HCT116 (cell line): ENCODE measurements around the gene ARMC2. TPM values are rescaled to one million over a fixed set of nuclear protein-coding genes. Genes with fewer than 3 reads are reported as not detected.
A peak's percentile ranks its signal among the peaks of the same experiment; 100 is the strongest.

Source experiments
- ATAC-seq: fragments of 200-7000 bp; cut with Tn5 transposase; 2 replicates; pipeline ENCODE4 v1.9.1; 2020; ENCODE audit warnings: mild to moderate bottlenecking, moderate library complexity
- BruUV-seq: library from RNA; stranded (reverse); fragments of 400-500 nt; replicated peaks from 2 replicates; lab custom pipeline; 2021; lab: Mats Ljungman, UMichigan
- CTCF ChIA-PET: fragments of 300-600 bp; sonication (Branson Sonifier 250); formaldehyde crosslinking; loops from one replicate; lab custom pipeline; 2021; ENCODE audit warnings: antibody characterized with exemption; lab: Charles Lee
- POLR2A ChIA-PET: fragments of 300-600, 350-600 bp; sonication (Branson Sonifier 250); formaldehyde crosslinking; loops from one replicate; lab custom pipeline; 2021; ENCODE audit warnings: antibody characterized with exemption; lab: Charles Lee
- RAD21 ChIA-PET, 2 experiments: fragments of 300-600 bp; sonication (Branson Sonifier 250); formaldehyde crosslinking; loops; one replicate each; lab custom pipeline; 2023; ENCODE audit warnings: low total read pairs in 2 of 2; ENCODE audit not compliant: uncharacterized antibody in 2 of 2, unreplicated experiment in 2 of 2, low non-redundant PET in 1 of 2; lab: Charles Lee
- DNase-seq: peaks from one replicate; pipeline ENCODE4 v3.0.0-alpha.2; 2010; ENCODE audit warnings: low read depth, low spot score
- H2AFZ ChIP-seq: fragments of 200-600 bp; shearing (Covaris generic), sonication (generic); 2 replicates; pipeline ENCODE4 v1.6.1; 2017; ENCODE audit warnings: low read depth, mixed run types, mixed read lengths, antibody characterized with exemption, low read length; ENCODE audit not compliant: poor library complexity, severe bottlenecking
- H3K27ac ChIP-seq: 2 replicates; pipeline ENCODE4 v1.5.1; 2012; ENCODE audit warnings: low read depth, low read length
- H3K27me3 ChIP-seq: fragments of 200-600 bp; sonication (generic); 2 replicates; pipeline ENCODE4 v1.6.1; 2016; ENCODE audit warnings: mixed run types, low read length, mixed read lengths; ENCODE audit not compliant: insufficient read depth
- H3K36me3 ChIP-seq, 2 experiments: fragments of 200-500 bp in 1 of 2; fragments of 200-600 bp in 1 of 2; sonication (Bioruptor generic) in 1 of 2; sonication (generic) in 1 of 2; 2 replicates each; pipeline versions ENCODE4 v1.5.1 to v1.6.1; 2014 to 2016; ENCODE audit warnings: low read length in 2 of 2, inconsistent platforms in 1 of 2, mixed read lengths in 1 of 2, mixed run types in 1 of 2; ENCODE audit not compliant: insufficient read depth in 2 of 2, control insufficient read depth in 1 of 2
- H3K4me1 ChIP-seq, 2 experiments: fragments of 200-600 bp in 1 of 2; sonication (generic) in 1 of 2; 2 replicates each; pipeline versions ENCODE4 v1.5.1 to v1.6.1; 2012 to 2017; ENCODE audit warnings: low read length in 2 of 2, inconsistent platforms in 1 of 2, mild to moderate bottlenecking in 1 of 2, mixed read lengths in 1 of 2, mixed run types in 1 of 2, moderate library complexity in 1 of 2; ENCODE audit not compliant: insufficient read depth in 2 of 2, control insufficient read depth in 1 of 2
- H3K4me2 ChIP-seq: fragments of 200-600 bp; sonication (generic); 2 replicates; pipeline ENCODE4 v1.6.1; 2017; ENCODE audit warnings: mixed run types, low read length, mixed read lengths
- H3K4me3 ChIP-seq, 2 experiments: fragments of 200-600 bp in 1 of 2; sonication (generic) in 1 of 2; replicated peaks in 1 of 2; 2 replicates each; pipeline ENCODE4 v1.5.1; 2011 to 2016; ENCODE audit warnings: low read length in 2 of 2, control low read depth in 1 of 2, low read depth in 1 of 2, mild to moderate bottlenecking in 1 of 2, mixed read lengths in 1 of 2, mixed run types in 1 of 2
- H3K79me2 ChIP-seq: fragments of 200-600 bp; sonication (generic); 2 replicates; pipeline ENCODE4 v1.6.1; 2017; ENCODE audit warnings: mild to moderate bottlenecking, mixed run types, low read length, moderate library complexity, mixed read lengths; ENCODE audit not compliant: insufficient read depth
- H3K9ac ChIP-seq: fragments of 200-600 bp; sonication (generic); 2 replicates; pipeline ENCODE4 v1.6.1; 2016; ENCODE audit warnings: low read length, mixed read lengths
- H3K9me2 ChIP-seq: fragments of 200-600 bp; sonication (generic), shearing (Covaris generic); 2 replicates; pipeline ENCODE4 v1.6.1; 2017; ENCODE audit warnings: mixed run types, mild to moderate bottlenecking, moderate library complexity; ENCODE audit not compliant: insufficient read depth
- H3K9me3 ChIP-seq, 2 experiments: fragments of 200-500 bp in 1 of 2; fragments of 200-600 bp in 1 of 2; sonication (Bioruptor generic) in 1 of 2; sonication (generic) in 1 of 2; 2 replicates each; pipeline ENCODE4 v1.6.1; 2014 to 2017; ENCODE audit warnings: low read length in 2 of 2, mixed read lengths in 2 of 2, inconsistent platforms in 1 of 2, low read depth in 1 of 2, mild to moderate bottlenecking in 1 of 2, mixed run types in 1 of 2, moderate library complexity in 1 of 2; ENCODE audit not compliant: control insufficient read depth in 1 of 2, insufficient read depth in 1 of 2
- H4K20me1 ChIP-seq: fragments of 200-600 bp; sonication (generic), shearing (Covaris generic); 2 replicates; pipeline ENCODE4 v1.6.1; 2017; ENCODE audit warnings: mixed run types, mild to moderate bottlenecking, moderate library complexity; ENCODE audit not compliant: insufficient read depth
- EGR1 ChIP-seq: IDR thresholded peaks from 2 replicates; pipeline ENCODE4 v1.6.1; 2012; ENCODE audit warnings: low read depth
- ELF1 ChIP-seq: IDR thresholded peaks from 2 replicates; pipeline ENCODE4 v1.6.1; 2012; ENCODE audit warnings: low read depth, borderline replicate concordance
- EZH2 ChIP-seq: fragments of 200-600 bp; sonication (generic); IDR thresholded peaks from 2 replicates; pipeline ENCODE4 v1.6.1; 2017; ENCODE audit warnings: antibody characterized with exemption, mixed run types
- EZH2phosphoT487 ChIP-seq: fragments of 200-600 bp; IDR thresholded peaks from 2 replicates; pipeline ENCODE4 v1.6.1; 2018; ENCODE audit warnings: antibody characterized with exemption, borderline replicate concordance
- FOSL1 ChIP-seq: IDR thresholded peaks from 2 replicates; pipeline ENCODE4 v1.6.1; 2012; ENCODE audit warnings: low read depth
- JUND ChIP-seq: IDR thresholded peaks from 2 replicates; pipeline ENCODE4 v1.6.1; 2012
- POLR2A ChIP-seq: IDR thresholded peaks from 2 replicates; pipeline ENCODE4 v1.7.0; 2011; ENCODE audit warnings: borderline replicate concordance; ENCODE audit not compliant: insufficient read depth, insufficient read length; ENCODE audit errors: extremely low read depth
- POLR2AphosphoS5 ChIP-seq: IDR thresholded peaks from 2 replicates; pipeline ENCODE4 v1.6.1; 2011; ENCODE audit warnings: mild to moderate bottlenecking, low read depth, low read length, moderate library complexity
- RAD21 ChIP-seq: IDR thresholded peaks from 2 replicates; pipeline ENCODE4 v1.6.1; 2012; ENCODE audit warnings: low read depth, mild to moderate bottlenecking
- SIN3A ChIP-seq: IDR thresholded peaks from 2 replicates; pipeline ENCODE4 v1.6.1; 2012; ENCODE audit warnings: low read depth
- SP1 ChIP-seq: IDR thresholded peaks from 2 replicates; pipeline ENCODE4 v1.6.1; 2012; ENCODE audit warnings: low read depth
- SRF ChIP-seq: IDR thresholded peaks from 2 replicates; pipeline ENCODE4 v1.6.1; 2012; ENCODE audit warnings: low read depth
- YY1 ChIP-seq: IDR thresholded peaks from 2 replicates; pipeline ENCODE4 v1.6.1; 2011; ENCODE audit warnings: low read length, low read depth, moderate library complexity, mild to moderate bottlenecking; ENCODE audit not compliant: insufficient replicate concordance; ENCODE audit errors: extremely low read depth
- ZFX ChIP-seq: fragments of 450-650 bp; IDR thresholded peaks from 2 replicates; pipeline ENCODE4 v1.6.1; 2017
- ZNF274 ChIP-seq: fragments of 200-500 bp; sonication (Bioruptor generic); IDR thresholded peaks from 2 replicates; pipeline ENCODE4 v1.6.1; 2014; ENCODE audit warnings: mild to moderate bottlenecking, low read depth, low read length, inconsistent platforms
- intact Hi-C: fragments of 100-400 bp; cut with micrococcal nuclease; formaldehyde crosslinking; loops from 2 replicates; pipeline ENCODE4 v1.10.0; 2022
- total RNA-seq: library from RNA; stranded (reverse); gene quantifications from one replicate; pipeline ENCODE4 v1.2.1, GENCODE V29; 2021; ENCODE audit not compliant: unreplicated experiment
- TF ChIP-seq, protein P1 (sequence below): IDR thresholded peaks from 2 replicates; pipeline ENCODE4 v1.6.1; 2012
- TF ChIP-seq, protein P2 (sequence below), 3 experiments: fragments of 200-600 bp in 1 of 3; sonication (generic) in 1 of 3; IDR thresholded peaks in 2 of 3; conservative IDR thresholded peaks in 1 of 3; 2 replicates each; pipeline ENCODE4 v1.5.1; 2012 to 2017; ENCODE audit warnings: low read depth in 2 of 3, low read length in 2 of 3, antibody characterized with exemption in 1 of 3, borderline replicate concordance in 1 of 3, control low read depth in 1 of 3, mild to moderate bottlenecking in 1 of 3, mixed read lengths in 1 of 3, mixed run types in 1 of 3, moderate library complexity in 1 of 3; ENCODE audit not compliant: insufficient read depth in 1 of 3
- TF ChIP-seq, protein P3 (sequence below): IDR thresholded peaks from 2 replicates; pipeline ENCODE4 v1.6.1; 2012; ENCODE audit warnings: low read depth

ARMC2 gene
- total RNA-seq, 1 experiment from 2014 or later: 3.6 TPM

DNA sequence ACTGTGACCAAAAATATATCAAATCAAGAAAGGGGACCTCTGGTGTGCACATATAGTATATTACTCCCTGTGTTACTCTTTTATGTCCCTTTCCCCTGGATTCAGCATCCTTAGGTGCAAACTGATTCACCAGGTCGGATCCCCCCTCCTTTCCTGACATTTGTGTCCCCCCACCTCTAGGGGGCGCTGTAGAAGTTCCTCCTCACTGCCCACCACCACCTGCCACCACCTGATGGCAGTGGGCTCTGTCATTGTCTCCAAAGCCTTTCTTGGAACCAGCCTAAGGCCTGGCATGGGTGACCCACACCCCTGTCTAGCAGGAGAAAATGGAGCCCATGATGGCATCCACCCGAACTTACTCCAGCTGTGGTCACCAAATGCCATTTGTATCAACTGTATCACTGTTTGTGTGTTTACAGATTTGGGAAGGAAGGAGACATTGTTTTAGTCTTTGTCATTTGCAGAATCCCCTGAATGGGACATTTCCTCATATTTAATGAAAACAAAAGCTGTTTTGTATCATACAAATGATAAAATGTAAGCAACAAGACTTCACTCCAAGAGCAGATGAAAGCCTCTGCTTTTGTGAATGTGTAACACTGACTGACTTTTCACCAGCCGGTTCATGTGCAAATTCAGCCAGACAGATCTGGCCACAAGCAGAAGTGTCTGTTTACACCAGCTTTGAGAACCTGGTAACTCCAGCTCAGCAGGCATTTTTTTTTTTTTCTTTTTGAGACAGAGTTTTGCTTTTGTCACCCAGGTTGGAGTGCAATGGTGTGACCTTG, 66.2 kb downstream of the ARMC2 start (continued):
- TF ChIP-seq, protein P1, sequence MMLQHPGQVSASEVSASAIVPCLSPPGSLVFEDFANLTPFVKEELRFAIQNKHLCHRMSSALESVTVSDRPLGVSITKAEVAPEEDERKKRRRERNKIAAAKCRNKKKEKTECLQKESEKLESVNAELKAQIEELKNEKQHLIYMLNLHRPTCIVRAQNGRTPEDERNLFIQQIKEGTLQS: no peak
- TF ChIP-seq ZNF274: no peak
- TF ChIP-seq SP1: no peak
- no peak for TF ChIP-seq POLR2AphosphoS5
- TF ChIP-seq JUND: no peak
- TF ChIP-seq EGR1: no peak
- no peak for TF ChIP-seq ZFX
- no peak for TF ChIP-seq EZH2
- TF ChIP-seq POLR2A: no peak
- TF ChIP-seq YY1: peak; percentile 16
- TF ChIP-seq, protein P2, sequence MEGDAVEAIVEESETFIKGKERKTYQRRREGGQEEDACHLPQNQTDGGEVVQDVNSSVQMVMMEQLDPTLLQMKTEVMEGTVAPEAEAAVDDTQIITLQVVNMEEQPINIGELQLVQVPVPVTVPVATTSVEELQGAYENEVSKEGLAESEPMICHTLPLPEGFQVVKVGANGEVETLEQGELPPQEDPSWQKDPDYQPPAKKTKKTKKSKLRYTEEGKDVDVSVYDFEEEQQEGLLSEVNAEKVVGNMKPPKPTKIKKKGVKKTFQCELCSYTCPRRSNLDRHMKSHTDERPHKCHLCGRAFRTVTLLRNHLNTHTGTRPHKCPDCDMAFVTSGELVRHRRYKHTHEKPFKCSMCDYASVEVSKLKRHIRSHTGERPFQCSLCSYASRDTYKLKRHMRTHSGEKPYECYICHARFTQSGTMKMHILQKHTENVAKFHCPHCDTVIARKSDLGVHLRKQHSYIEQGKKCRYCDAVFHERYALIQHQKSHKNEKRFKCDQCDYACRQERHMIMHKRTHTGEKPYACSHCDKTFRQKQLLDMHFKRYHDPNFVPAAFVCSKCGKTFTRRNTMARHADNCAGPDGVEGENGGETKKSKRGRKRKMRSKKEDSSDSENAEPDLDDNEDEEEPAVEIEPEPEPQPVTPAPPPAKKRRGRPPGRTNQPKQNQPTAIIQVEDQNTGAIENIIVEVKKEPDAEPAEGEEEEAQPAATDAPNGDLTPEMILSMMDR (IDR thresholded peaks at IDR 0.05 in 2 of 3, conservative IDR thresholded peaks at IDR 0.05 in 1 of 3; ENCODE audit: borderline replicate concordance in 1 of 3, insufficient read depth in 1 of 3, low read depth in 2 of 3, low read length in 2 of 3): peak; percentile 89 to 97 (median 96)
- TF ChIP-seq RAD21: peak; percentile 58

DNA sequence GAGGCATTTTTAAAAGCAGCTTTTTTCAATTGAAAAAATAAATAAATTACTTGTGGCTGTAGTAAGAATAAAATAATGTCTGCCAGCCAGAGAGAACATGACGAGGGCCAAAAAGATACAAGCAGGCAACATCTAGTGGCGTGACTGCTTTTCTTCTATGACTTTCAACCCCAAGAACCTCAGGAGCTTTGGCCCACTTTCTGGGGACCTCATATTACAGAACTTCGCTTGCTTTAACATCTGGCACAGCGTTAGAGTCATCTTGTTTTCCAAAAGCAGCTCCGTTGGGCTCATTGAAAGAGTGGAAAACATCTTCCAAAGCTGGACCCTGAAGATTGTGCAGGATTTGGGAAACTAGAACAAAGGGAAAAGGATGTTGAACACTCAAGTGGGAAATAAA, 67.0 kb downstream of the ARMC2 start:
- ChIA-PET CTCF (interaction anchor here (1.5 kb wide), 1 partner anchor 10 kb away, joined by 6 read pairs; no protein-coding TSS in a partner anchor), RAD21 (no interaction called here), POLR2A (no interaction called here)
- intact Hi-C loops: no loop called here
- H3K79me2 ChIP-seq: no peaks in the 10 kb centered on the region
- no peak for DNase-seq
- H4K20me1 ChIP-seq: no peaks in the 10 kb centered on the region
- H3K27ac ChIP-seq: no peak overlapping the region
- H3K9ac ChIP-seq: no peak overlapping the region
- H3K36me3 ChIP-seq: no peaks in the 10 kb centered on the region
- H3K4me2 ChIP-seq: no peak overlapping the region
- H2AFZ ChIP-seq: no peak overlapping the region
- H3K4me1 ChIP-seq: no peaks in the 10 kb centered on the region
- H3K9me3 ChIP-seq: no peaks in the 10 kb centered on the region
- H3K9me2 ChIP-seq: no peaks in the 10 kb centered on the region
- ATAC-seq: no peak
- no TSS peak for BruUV-seq
- H3K4me3 ChIP-seq: no peak overlapping the region
- H3K27me3 ChIP-seq: no peaks in the 10 kb centered on the region
- no peak for TF ChIP-seq EGR1
- TF ChIP-seq, protein P3, sequence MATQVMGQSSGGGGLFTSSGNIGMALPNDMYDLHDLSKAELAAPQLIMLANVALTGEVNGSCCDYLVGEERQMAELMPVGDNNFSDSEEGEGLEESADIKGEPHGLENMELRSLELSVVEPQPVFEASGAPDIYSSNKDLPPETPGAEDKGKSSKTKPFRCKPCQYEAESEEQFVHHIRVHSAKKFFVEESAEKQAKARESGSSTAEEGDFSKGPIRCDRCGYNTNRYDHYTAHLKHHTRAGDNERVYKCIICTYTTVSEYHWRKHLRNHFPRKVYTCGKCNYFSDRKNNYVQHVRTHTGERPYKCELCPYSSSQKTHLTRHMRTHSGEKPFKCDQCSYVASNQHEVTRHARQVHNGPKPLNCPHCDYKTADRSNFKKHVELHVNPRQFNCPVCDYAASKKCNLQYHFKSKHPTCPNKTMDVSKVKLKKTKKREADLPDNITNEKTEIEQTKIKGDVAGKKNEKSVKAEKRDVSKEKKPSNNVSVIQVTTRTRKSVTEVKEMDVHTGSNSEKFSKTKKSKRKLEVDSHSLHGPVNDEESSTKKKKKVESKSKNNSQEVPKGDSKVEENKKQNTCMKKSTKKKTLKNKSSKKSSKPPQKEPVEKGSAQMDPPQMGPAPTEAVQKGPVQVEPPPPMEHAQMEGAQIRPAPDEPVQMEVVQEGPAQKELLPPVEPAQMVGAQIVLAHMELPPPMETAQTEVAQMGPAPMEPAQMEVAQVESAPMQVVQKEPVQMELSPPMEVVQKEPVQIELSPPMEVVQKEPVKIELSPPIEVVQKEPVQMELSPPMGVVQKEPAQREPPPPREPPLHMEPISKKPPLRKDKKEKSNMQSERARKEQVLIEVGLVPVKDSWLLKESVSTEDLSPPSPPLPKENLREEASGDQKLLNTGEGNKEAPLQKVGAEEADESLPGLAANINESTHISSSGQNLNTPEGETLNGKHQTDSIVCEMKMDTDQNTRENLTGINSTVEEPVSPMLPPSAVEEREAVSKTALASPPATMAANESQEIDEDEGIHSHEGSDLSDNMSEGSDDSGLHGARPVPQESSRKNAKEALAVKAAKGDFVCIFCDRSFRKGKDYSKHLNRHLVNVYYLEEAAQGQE: no peak
- TF ChIP-seq YY1: no peak
- TF ChIP-seq ZFX: no peak
- TF ChIP-seq POLR2AphosphoS5: no peak
- no peak for TF ChIP-seq SRF
- TF ChIP-seq JUND: no peak
- TF ChIP-seq SIN3A: no peak
- TF ChIP-seq ELF1: no peak
- no peak for TF ChIP-seq EZH2phosphoT487
- no peak for TF ChIP-seq FOSL1
